GM21381 (cell line): Measurements from ENCODE around the gene SLC9A8.

Experiments used
- ATAC-seq: cut with Tn5 transposase; IDR thresholded peaks from one replicate; pipeline ENCODE4 v1.9.1; 2021; ENCODE audit warnings: mild to moderate bottlenecking, moderate library complexity; ENCODE audit not compliant: unreplicated experiment

Gene SLC9A8

GRCh38 chr20:49871391-49871948 is 58.8 kb downstream of the SLC9A8 start:
- no peak for ATAC-seq

GRCh38 chr20:49872056-49872455 is 59.4 kb downstream of the SLC9A8 start:
- no peak for ATAC-seq

- no peak for ATAC-seq
These were observed 62.1 kb downstream of the SLC9A8 start for GRCh38 chr20:49874696-49875095.

- ATAC-seq: no peak
These were observed 64.8 kb downstream of the SLC9A8 start for GRCh38 chr20:49877386-49877921.

GRCh38 chr20:49878977-49879376 is 66.3 kb downstream of the SLC9A8 start:
- no peak for ATAC-seq

- no peak for ATAC-seq
These were observed 67.5 kb downstream of the SLC9A8 start for GRCh38 chr20:49880177-49880576.

GRCh38 chr20:49880724-49881445 is 68.3 kb downstream of the SLC9A8 start:
- ATAC-seq: no peak

- ATAC-seq: no peak
These were observed 69.7 kb downstream of the SLC9A8 start for GRCh38 chr20:49882171-49882970.

GRCh38 chr20:49883246-49883802 is 70.7 kb downstream of the SLC9A8 start:
- ATAC-seq: no peak

GRCh38 chr20:49885558-49886332 is 73.1 kb downstream of the SLC9A8 start:
- no peak for ATAC-seq

- ATAC-seq: no peak
These were observed 74.1 kb downstream of the SLC9A8 start for GRCh38 chr20:49886571-49887213.

- ATAC-seq: no peak
These were observed 74.9 kb downstream of the SLC9A8 start for GRCh38 chr20:49887251-49888211.

GRCh38 chr20:49888212-49889000 is 75.8 kb downstream of the SLC9A8 start:
- no peak for ATAC-seq

- ATAC-seq: no peak
These were observed 76.6 kb downstream of the SLC9A8 start for GRCh38 chr20:49889001-49889934.

- ATAC-seq: no peak
These were observed 77.3 kb downstream of the SLC9A8 start for GRCh38 chr20:49889935-49890333.

GRCh38 chr20:49890471-49891361 is 78.1 kb downstream of the SLC9A8 start:
- no peak for ATAC-seq
